Activated T-helper 17 cell treated with anti-CD3 and anti-CD28 coated beads, Interleukin-2, amount 50 U/mL, for 72 hours (primary cell): ENCODE results near the gene SSH3. TPM values are rescaled to one million over a fixed set of nuclear protein-coding genes. Genes with fewer than 3 reads are reported as not detected.
"Not testable (repeated sequence)": the region's sequence is repeated elsewhere in the genome, so short reads cannot be mapped to it uniquely, and the experiment has no call there.

Experiments used
- ATAC-seq: fragments of 150-1000 bp; cut with Tn5 transposase; replicated peaks from 2 replicates; pipeline ENCODE4 v1.10.0; 2021; ENCODE audit warnings: mild to moderate bottlenecking, moderate library complexity
- H3K27ac Mint-ChIP-seq: one replicate; pipeline ENCODE4 v1.8.0; 2022; ENCODE audit warnings: mixed read lengths
- H3K27me3 Mint-ChIP-seq: one replicate; pipeline ENCODE4 v1.8.0; 2022; ENCODE audit warnings: mixed read lengths
- H3K36me3 Mint-ChIP-seq: one replicate; pipeline ENCODE4 v1.8.0; 2022; ENCODE audit warnings: low read depth, mild to moderate bottlenecking, mixed read lengths
- H3K4me1 Mint-ChIP-seq: one replicate; pipeline ENCODE4 v1.8.0; 2022; ENCODE audit warnings: mixed read lengths
- H3K4me3 Mint-ChIP-seq: one replicate; pipeline ENCODE4 v1.8.0; 2022; ENCODE audit warnings: mild to moderate bottlenecking, mixed read lengths
- H3K9me3 Mint-ChIP-seq: one replicate; pipeline ENCODE4 v1.8.0; 2022; ENCODE audit warnings: mixed read lengths
- total RNA-seq, 2 donors: library from RNA; stranded (reverse); gene quantifications; one replicate each; pipeline ENCODE4 v1.2.3, GENCODE V29; 2022

SSH3 gene
- 10 to 100 TPM; 15.8 to 22.0 TPM for total RNA-seq

GRCh38 chr11:67303132-67303834 lies at the start of gene SSH3:
SSH3 (plus strand) TSS chr11:67303530; CDS start chr11:67303626, 96 bp downstream.
- Mint-ChIP-seq H3K4me3 (peak within 1 kb of the TSS; percentile 53), H3K4me1 (peaks cover 5% of the 10 kb centered on the region), H3K36me3 (peaks cover 20% of the 10 kb centered on the region), H3K9me3 (no peaks in the 10 kb centered on the region), H3K27me3 (no peaks in the 10 kb centered on the region), H3K27ac (no peak within 1 kb of the TSS)
- peak; percentile 90 for ATAC-seq

- peaks cover 8% of the 10 kb centered on the region for H3K4me1 Mint-ChIP-seq
- no peak overlapping the region for H3K4me3 Mint-ChIP-seq
- H3K36me3 Mint-ChIP-seq, result peaks cover 85% of the 10 kb centered on the region
- H3K27me3 Mint-ChIP-seq, result no peaks in the 10 kb centered on the region
- H3K27ac Mint-ChIP-seq, result peak overlapping the region; percentile 10
- ATAC-seq, result no peak
- no peaks in the 10 kb centered on the region for H3K9me3 Mint-ChIP-seq
These were observed 49.3 kb upstream of the SSH3 start for GRCh38 chr11:67253872-67254624.

GRCh38 chr11:67254798-67255197 lies 48.5 kb upstream of the SSH3 start:
- Mint-ChIP-seq H3K27ac (peak overlapping the region; percentile 10), H3K36me3 (peaks cover 78% of the 10 kb centered on the region), H3K4me3 (no peak overlapping the region), H3K4me1 (peaks cover under 1% of the 10 kb centered on the region), H3K27me3 (no peaks in the 10 kb centered on the region), H3K9me3 (no peaks in the 10 kb centered on the region)
- no peak for ATAC-seq

- H3K4me3 Mint-ChIP-seq, result no peak overlapping the region
- H3K36me3 Mint-ChIP-seq, result peaks cover 72% of the 10 kb centered on the region
- no peaks in the 10 kb centered on the region for H3K27me3 Mint-ChIP-seq
These were observed 48.0 kb upstream of the SSH3 start for GRCh38 chr11:67255353-67255752.

GRCh38 chr11:67255864-67256263 lies 47.5 kb upstream of the SSH3 start:
- Mint-ChIP-seq H3K36me3 (peaks cover 67% of the 10 kb centered on the region), H3K9me3 (no peaks in the 10 kb centered on the region), H3K4me1 (no peaks in the 10 kb centered on the region), H3K4me3 (no peak overlapping the region), H3K27me3 (no peaks in the 10 kb centered on the region), H3K27ac (peak overlapping the region; percentile 10)
- ATAC-seq, result no peak

More at GRCh38 chr11:67255353-67255752, 48.0 kb upstream of the SSH3 start:
- Mint-ChIP-seq H3K27ac (peak overlapping the region; percentile 10), H3K4me1 (no peaks in the 10 kb centered on the region), H3K9me3 (no peaks in the 10 kb centered on the region)
- no peak for ATAC-seq

GRCh38 chr11:67256477-67257135 lies 46.7 kb upstream of the SSH3 start:
- Mint-ChIP-seq H3K36me3 (peaks cover 60% of the 10 kb centered on the region), H3K27ac (peak overlapping the region; percentile 54), H3K4me3 (no peak overlapping the region), H3K4me1 (no peaks in the 10 kb centered on the region), H3K9me3 (no peaks in the 10 kb centered on the region), H3K27me3 (no peaks in the 10 kb centered on the region)
- ATAC-seq, result no peak

GRCh38 chr11:67260406-67260805 lies 42.9 kb upstream of the SSH3 start:
- H3K27ac Mint-ChIP-seq, result no peak overlapping the region
- no peaks in the 10 kb centered on the region for H3K27me3 Mint-ChIP-seq
- H3K36me3 Mint-ChIP-seq, result peaks cover 29% of the 10 kb centered on the region
- H3K4me3 Mint-ChIP-seq, result peak overlapping the region; percentile 84
- no peaks in the 10 kb centered on the region for H3K9me3 Mint-ChIP-seq
- ATAC-seq, result no peak
- H3K4me1 Mint-ChIP-seq, result peaks cover 27% of the 10 kb centered on the region

GRCh38 chr11:67260885-67261639 lies 42.3 kb upstream of the SSH3 start:
- not testable (repeated sequence) for H3K27ac Mint-ChIP-seq, ATAC-seq, H3K27me3 Mint-ChIP-seq, H3K9me3 Mint-ChIP-seq
- Mint-ChIP-seq H3K4me3 (peak overlapping the region; percentile 84), H3K36me3 (peaks cover 28% of the 10 kb centered on the region), H3K4me1 (peaks cover 33% of the 10 kb centered on the region)

- no peaks in the 10 kb centered on the region for H3K27me3 Mint-ChIP-seq
- peak overlapping the region; percentile 56 for H3K27ac Mint-ChIP-seq
- no peaks in the 10 kb centered on the region for H3K9me3 Mint-ChIP-seq
- no peak for ATAC-seq
- H3K4me1 Mint-ChIP-seq, result peaks cover 33% of the 10 kb centered on the region
- H3K36me3 Mint-ChIP-seq, result peaks cover 23% of the 10 kb centered on the region
- H3K4me3 Mint-ChIP-seq, result peak overlapping the region; percentile 84
These were observed 41.7 kb upstream of the SSH3 start for GRCh38 chr11:67261640-67261945.

GRCh38 chr11:67261946-67262681 lies 41.2 kb upstream of the SSH3 start:
- no peaks in the 10 kb centered on the region for H3K27me3 Mint-ChIP-seq
- peak overlapping the region; percentile 94 for H3K27ac Mint-ChIP-seq
- ATAC-seq, result no peak
- peak overlapping the region; percentile 84 for H3K4me3 Mint-ChIP-seq
- H3K36me3 Mint-ChIP-seq, result peaks cover 21% of the 10 kb centered on the region
- peaks cover 33% of the 10 kb centered on the region for H3K4me1 Mint-ChIP-seq
- H3K9me3 Mint-ChIP-seq, result no peaks in the 10 kb centered on the region

- Mint-ChIP-seq H3K27ac (peak overlapping the region; percentile 94), H3K4me3 (peak overlapping the region; percentile 84), H3K4me1 (peaks cover 33% of the 10 kb centered on the region), H3K36me3 (peaks cover 25% of the 10 kb centered on the region), H3K27me3 (no peaks in the 10 kb centered on the region), H3K9me3 (no peaks in the 10 kb centered on the region)
- ATAC-seq, result peak; percentile 54
These were observed 40.3 kb upstream of the SSH3 start for GRCh38 chr11:67262731-67263675.

- Mint-ChIP-seq H3K27ac (peak overlapping the region; percentile 71), H3K27me3 (no peaks in the 10 kb centered on the region), H3K4me1 (peaks cover 33% of the 10 kb centered on the region), H3K4me3 (peak overlapping the region; percentile 72), H3K36me3 (peaks cover 38% of the 10 kb centered on the region), H3K9me3 (no peaks in the 10 kb centered on the region)
- ATAC-seq, result no peak
These were observed 39.1 kb upstream of the SSH3 start for GRCh38 chr11:67264260-67264659.
